SK-N-MC (cell line): ENCODE results near the gene RHBDD1.

Experiments used
- DNase-seq: peaks from one replicate; pipeline ENCODE4 v3.0.0-alpha.2; 2011; ENCODE audit warnings: low read depth, low spot score
- H3K27ac ChIP-seq: fragments of 200-600 bp; sonication (generic); 2 replicates; pipeline ENCODE4 v1.5.1; 2016; ENCODE audit warnings: mixed run types
- H3K36me3 ChIP-seq: fragments of 200-600 bp; sonication (generic); 2 replicates; pipeline ENCODE4 v1.6.1; 2017; ENCODE audit warnings: antibody characterized with exemption, low read length, mixed read lengths; ENCODE audit not compliant: insufficient read depth
- H3K4me3 ChIP-seq: fragments of 200-600 bp; sonication (generic); 2 replicates; pipeline ENCODE4 v1.5.1; 2016
- H3K9ac ChIP-seq: fragments of 200-600 bp; sonication (generic); 2 replicates; pipeline ENCODE4 v1.8.0; 2017; ENCODE audit warnings: mixed run types, mixed read lengths; ENCODE audit not compliant: insufficient read length
- H3K9me3 ChIP-seq: fragments of 200-600 bp; sonication (generic); 2 replicates; pipeline ENCODE4 v1.6.1; 2017; ENCODE audit warnings: low read depth, mild to moderate bottlenecking, antibody characterized with exemption, low read length, moderate library complexity, mixed read lengths
- EZH2 ChIP-seq: fragments of 200-600 bp; sonication (generic); IDR thresholded peaks from one replicate; pipeline ENCODE4 v1.6.1; 2017; ENCODE audit warnings: antibody characterized with exemption
- FOXP2 ChIP-seq: optimal IDR thresholded peaks from 2 replicates; pipeline ENCODE3; 2011; ENCODE audit warnings: mild to moderate bottlenecking, moderate library complexity; ENCODE audit not compliant: insufficient read depth; ENCODE audit errors: extremely low read length, control extremely low read depth
- POLR2AphosphoS5 ChIP-seq: IDR thresholded peaks from 2 replicates; pipeline ENCODE4 v1.6.1; 2012; ENCODE audit warnings: mild to moderate bottlenecking, low read depth, low read length, borderline replicate concordance

RHBDD1 gene

DNA sequence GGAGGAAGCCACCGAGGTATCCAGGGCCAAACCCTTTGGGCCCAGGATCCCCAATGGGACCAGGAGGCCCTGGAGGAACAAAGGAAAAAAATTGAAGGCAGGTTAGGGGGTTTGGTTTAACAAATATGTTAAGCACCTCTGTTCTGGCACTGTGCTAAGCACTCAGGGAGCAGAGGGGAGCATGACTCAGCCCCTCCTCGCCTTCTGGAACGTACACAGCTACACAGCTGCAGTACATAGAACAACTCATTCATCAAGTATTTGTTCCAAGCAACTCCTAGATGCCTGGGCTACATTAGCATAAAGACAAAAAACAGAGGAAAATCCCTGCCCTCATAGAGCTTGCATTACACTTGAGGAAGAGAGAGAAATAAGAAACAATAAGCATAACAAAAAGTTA, 174.6 kb downstream of the RHBDD1 start:
- no peak for DNase-seq
- H3K4me3 ChIP-seq: no peak overlapping the region
- H3K36me3 ChIP-seq: no peaks in the 10 kb centered on the region
- H3K9ac ChIP-seq: no peak overlapping the region
- TF ChIP-seq EZH2 (no peak), POLR2AphosphoS5 (no peak), FOXP2 (no peak)
- H3K9me3 ChIP-seq: no peaks in the 10 kb centered on the region
- no peak overlapping the region for H3K27ac ChIP-seq

DNA sequence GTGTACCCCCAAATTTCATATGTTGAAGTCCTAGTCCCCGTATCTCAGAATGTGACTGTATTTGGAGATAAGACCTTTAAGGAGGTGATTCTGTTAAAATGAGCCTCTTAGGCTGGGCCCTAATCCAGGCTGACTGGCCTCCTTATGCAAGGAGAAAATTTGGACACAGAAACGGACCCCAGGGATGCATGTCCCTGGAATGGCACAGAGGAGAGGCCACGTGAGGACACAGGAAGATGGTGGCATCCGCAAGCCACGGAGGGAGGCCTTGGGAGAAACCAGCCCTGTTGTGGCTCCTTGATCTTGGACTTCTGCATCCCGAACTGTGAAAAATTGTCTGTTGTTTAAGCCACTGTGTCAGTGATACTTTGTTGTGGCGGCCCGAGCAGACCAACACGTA, 177.5 kb downstream of the RHBDD1 start:
- H3K36me3 ChIP-seq: no peaks in the 10 kb centered on the region
- TF ChIP-seq EZH2 (no peak), POLR2AphosphoS5 (no peak), FOXP2 (no peak)
- no peak for DNase-seq
- no peak overlapping the region for H3K4me3 ChIP-seq
- no peaks in the 10 kb centered on the region for H3K9me3 ChIP-seq
- no peak overlapping the region for H3K27ac ChIP-seq
- no peak overlapping the region for H3K9ac ChIP-seq

DNA sequence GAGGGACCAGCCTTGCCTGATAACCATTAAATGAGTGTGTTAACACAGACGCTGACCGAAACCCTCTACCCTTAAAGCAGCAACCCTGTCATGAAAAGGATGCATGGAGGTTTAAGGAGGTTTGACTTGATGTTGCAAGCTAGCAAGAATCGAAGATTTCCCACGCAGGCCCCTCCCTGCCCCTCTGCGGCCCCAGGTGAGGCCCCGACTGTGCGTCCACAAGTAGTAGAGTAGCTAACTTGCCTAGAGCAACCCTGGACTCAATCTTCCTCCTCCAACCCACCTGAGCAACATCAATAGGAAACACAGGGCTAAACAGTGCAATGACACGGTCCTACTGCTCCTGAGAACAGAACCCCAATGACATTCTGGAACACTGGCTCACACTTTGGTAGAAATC, 178.0 kb downstream of the RHBDD1 start:
- no peak for DNase-seq
- Histone ChIP-seq H3K36me3 (no peaks in the 10 kb centered on the region), H3K4me3 (no peak overlapping the region), H3K27ac (no peak overlapping the region), H3K9ac (no peak overlapping the region), H3K9me3 (no peaks in the 10 kb centered on the region)
- TF ChIP-seq FOXP2 (no peak), EZH2 (no peak), POLR2AphosphoS5 (no peak)

DNA sequence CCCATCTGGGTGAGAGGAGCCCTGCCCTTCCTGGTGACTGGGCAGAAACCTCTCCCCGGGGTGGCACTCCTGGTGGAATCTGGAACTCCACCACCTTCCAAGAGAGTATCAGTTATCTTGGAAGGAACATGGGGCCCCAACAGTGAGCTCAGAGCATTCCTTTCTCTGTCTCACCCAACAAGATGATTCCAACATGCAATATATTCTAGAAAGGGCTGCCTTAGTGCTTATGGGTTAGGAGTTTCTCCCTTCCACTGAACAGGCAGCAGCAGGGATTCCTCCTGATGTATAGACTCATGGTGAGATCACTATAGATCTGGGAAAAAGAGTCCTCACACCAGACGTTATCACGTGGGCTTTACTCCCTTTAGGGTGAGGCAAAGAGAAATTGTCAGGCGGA, 181.0 kb downstream of the RHBDD1 start:
- Histone ChIP-seq H3K9ac (no peak overlapping the region), H3K36me3 (no peaks in the 10 kb centered on the region), H3K27ac (no peak overlapping the region), H3K9me3 (no peaks in the 10 kb centered on the region), H3K4me3 (no peak overlapping the region)
- TF ChIP-seq POLR2AphosphoS5: no peak
- TF ChIP-seq EZH2: no peak
- no peak for TF ChIP-seq FOXP2
- DNase-seq: no peak

DNA sequence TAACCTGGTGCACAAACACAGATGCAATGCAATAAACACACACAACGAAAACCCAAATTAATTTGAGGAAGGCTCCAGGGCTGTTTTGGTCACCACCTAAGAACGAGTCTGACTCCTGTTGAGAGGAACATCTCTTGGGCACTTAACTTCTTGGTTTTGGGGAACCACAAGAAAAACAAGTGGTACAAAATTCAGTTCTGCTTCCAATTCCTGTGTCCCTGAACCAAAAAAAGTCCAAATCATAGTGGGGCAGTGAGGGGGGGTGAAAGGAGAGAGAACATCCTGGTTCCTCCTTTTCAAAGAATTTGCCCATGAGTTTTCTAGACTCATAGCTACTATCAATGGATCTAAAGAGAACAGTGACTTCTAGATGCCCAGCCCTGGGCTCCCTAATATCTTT, 184.6 kb downstream of the RHBDD1 start:
- no peak overlapping the region for H3K27ac ChIP-seq
- no peaks in the 10 kb centered on the region for H3K9me3 ChIP-seq
- no peak for TF ChIP-seq FOXP2
- no peak for TF ChIP-seq EZH2
- TF ChIP-seq POLR2AphosphoS5: no peak
- DNase-seq: no peak
- H3K4me3 ChIP-seq: no peak overlapping the region
- no peak overlapping the region for H3K9ac ChIP-seq
- no peaks in the 10 kb centered on the region for H3K36me3 ChIP-seq

DNA sequence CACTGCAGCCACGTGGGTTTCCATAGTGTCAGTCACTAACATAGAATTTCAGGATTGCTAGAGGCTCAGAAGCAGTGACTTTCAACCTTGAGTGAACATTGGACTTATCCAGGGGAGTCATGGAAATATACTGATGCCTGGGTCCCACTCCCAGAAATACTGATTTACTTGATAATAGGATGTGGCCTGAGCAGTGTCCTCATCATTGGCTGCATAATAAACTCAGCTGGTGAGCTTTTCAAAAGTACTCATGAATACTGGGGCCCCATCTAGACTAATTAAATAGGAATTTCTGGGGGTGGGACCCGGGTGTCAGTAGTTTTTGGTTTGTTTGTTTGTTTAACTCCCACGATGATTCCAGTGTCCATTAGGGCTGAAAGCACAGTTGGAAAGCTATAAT, 186.8 kb downstream of the RHBDD1 start:
- Histone ChIP-seq H3K4me3 (no peak overlapping the region), H3K9me3 (no peaks in the 10 kb centered on the region), H3K9ac (no peak overlapping the region), H3K27ac (no peak overlapping the region), H3K36me3 (no peaks in the 10 kb centered on the region)
- no peak for DNase-seq
- TF ChIP-seq EZH2: no peak
- TF ChIP-seq FOXP2: no peak
- TF ChIP-seq POLR2AphosphoS5: no peak

DNA sequence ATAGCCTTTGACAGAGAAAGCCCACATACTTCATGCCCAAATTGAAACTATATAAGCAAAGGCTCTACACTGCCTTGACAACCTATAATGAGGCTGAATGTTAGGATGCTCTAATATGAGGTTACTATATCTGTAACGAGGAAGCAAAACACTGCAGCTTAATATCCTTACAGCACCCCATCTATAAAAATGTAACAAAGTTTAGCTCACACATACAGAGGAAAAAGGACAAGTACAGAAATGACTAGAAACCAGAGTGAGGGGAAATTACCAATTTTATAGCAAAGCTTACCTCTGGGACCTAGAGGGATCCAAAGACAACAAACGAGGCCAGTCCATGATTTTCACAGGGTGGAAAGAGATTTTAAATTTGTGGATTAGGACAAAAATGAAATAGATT, 189.7 kb downstream of the RHBDD1 start:
- TF ChIP-seq EZH2 (no peak), POLR2AphosphoS5 (no peak), FOXP2 (no peak)
- no peak overlapping the region for H3K27ac ChIP-seq
- no peak for DNase-seq
- H3K4me3 ChIP-seq: no peak overlapping the region
- H3K36me3 ChIP-seq: no peaks in the 10 kb centered on the region
- no peaks in the 10 kb centered on the region for H3K9me3 ChIP-seq
- H3K9ac ChIP-seq: no peak overlapping the region

DNA sequence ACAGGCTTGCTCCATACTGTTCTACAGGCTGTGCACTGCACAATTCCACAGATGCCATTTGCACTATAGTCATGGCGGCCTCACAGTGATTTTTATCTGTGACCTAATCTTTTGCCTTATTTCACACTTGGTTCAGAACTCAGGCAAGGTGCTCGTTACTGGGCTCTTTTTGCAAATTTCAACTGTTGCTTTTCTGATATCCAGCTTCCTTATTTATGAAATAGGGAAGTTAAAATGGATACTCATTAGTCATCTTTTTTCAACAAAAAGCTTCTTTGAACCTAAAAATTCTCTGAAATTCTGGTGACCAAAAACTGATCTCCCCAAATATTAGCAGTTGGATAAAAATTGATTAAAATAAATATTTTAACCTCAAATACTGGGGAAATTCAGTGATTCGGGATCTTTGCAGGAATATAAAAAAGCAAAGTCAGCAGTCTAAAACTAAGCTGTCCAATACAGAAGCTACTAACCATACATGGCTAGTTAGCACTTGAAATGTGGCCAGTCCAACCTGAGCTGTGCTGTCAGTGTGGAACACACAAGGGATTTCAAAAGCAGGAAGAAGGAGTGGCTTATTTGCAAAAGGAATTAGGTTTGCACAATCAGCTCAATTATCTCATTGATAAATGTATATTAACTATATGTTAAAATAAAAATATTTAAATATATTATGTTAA, 193.7 kb downstream of the RHBDD1 start:
- TF ChIP-seq EZH2 (no peak), FOXP2 (no peak), POLR2AphosphoS5 (no peak)
- Histone ChIP-seq H3K9ac (no peak overlapping the region), H3K9me3 (no peaks in the 10 kb centered on the region), H3K4me3 (no peak overlapping the region), H3K27ac (no peak overlapping the region), H3K36me3 (no peaks in the 10 kb centered on the region)
- no peak for DNase-seq

DNA sequence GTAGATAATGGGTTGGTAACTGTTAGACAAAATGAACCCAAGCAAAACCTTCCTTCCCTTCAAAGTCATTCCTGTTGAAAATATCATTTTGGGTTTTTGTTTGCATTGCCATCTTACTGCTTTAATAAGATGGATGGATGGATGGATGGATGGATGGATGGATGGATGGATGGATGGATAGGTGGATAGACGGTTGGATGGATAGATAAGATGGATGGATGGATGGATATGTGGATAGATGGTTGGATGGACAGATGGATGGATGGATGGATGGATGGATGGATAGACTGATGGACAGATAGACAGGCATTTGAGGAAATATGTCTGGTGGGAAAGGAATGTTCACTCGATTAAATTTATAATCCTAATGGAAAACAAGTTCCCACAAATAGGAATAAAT, 194.9 kb downstream of the RHBDD1 start:
- Histone ChIP-seq H3K36me3 (no peaks in the 10 kb centered on the region), H3K9ac (no peak overlapping the region), H3K4me3 (no peak overlapping the region), H3K27ac (no peak overlapping the region), H3K9me3 (no peaks in the 10 kb centered on the region)
- DNase-seq: no peak
- no peak for TF ChIP-seq EZH2
- no peak for TF ChIP-seq POLR2AphosphoS5
